ENCODE measurements around the gene TMEM219.

The TMEM219 gene

GRCh38 chr16:29999605-30000004, 37.7 kb downstream of the TMEM219 start:
- no peak overlapping the region for H3K4me3 ChIP-seq (ENCODE audit: low read length)
- H2AFZ ChIP-seq (ENCODE audit: low read depth, low read length) = no peak overlapping the region
- peaks cover 13% of the 10 kb centered on the region for H3K4me1 ChIP-seq (ENCODE audit: insufficient read depth, low read length)
- peaks cover 7% of the 10 kb centered on the region for H3K36me3 ChIP-seq (ENCODE audit: insufficient read depth, low read length)
- H3K9me3 ChIP-seq (ENCODE audit: low read length) = no peaks in the 10 kb centered on the region
- no peaks in the 10 kb centered on the region for H3K27me3 ChIP-seq (ENCODE audit: insufficient read depth, low read length)

- Histone ChIP-seq H3K27me3 (ENCODE audit: insufficient read depth, low read length) (no peaks in the 10 kb centered on the region), H3K36me3 (ENCODE audit: insufficient read depth, low read length) (peaks cover 7% of the 10 kb centered on the region), H3K4me3 (ENCODE audit: low read length) (no peak overlapping the region), H3K9me3 (ENCODE audit: low read length) (no peaks in the 10 kb centered on the region), H3K4me1 (ENCODE audit: insufficient read depth, low read length) (peaks cover 7% of the 10 kb centered on the region), H2AFZ (ENCODE audit: low read depth, low read length) (no peak overlapping the region)
These were observed 39.1 kb downstream of the TMEM219 start for GRCh38 chr16:30000735-30001631.

GRCh38 chr16:30002614-30003346, 40.9 kb downstream of the TMEM219 start:
- Histone ChIP-seq H3K27me3 (ENCODE audit: insufficient read depth, low read length) (no peaks in the 10 kb centered on the region), H3K36me3 (ENCODE audit: insufficient read depth, low read length) (peaks cover 4% of the 10 kb centered on the region), H3K4me1 (ENCODE audit: insufficient read depth, low read length) (no peaks in the 10 kb centered on the region), H2AFZ (ENCODE audit: low read depth, low read length) (no peak overlapping the region), H3K4me3 (ENCODE audit: low read length) (no peak overlapping the region), H3K9me3 (ENCODE audit: low read length) (no peaks in the 10 kb centered on the region)

- H3K4me1 ChIP-seq (ENCODE audit: insufficient read depth, low read length) = no peaks in the 10 kb centered on the region
- H3K9me3 ChIP-seq (ENCODE audit: low read length) = no peaks in the 10 kb centered on the region
- no peak overlapping the region for H2AFZ ChIP-seq (ENCODE audit: low read depth, low read length)
- H3K27me3 ChIP-seq (ENCODE audit: insufficient read depth, low read length) = no peaks in the 10 kb centered on the region
- H3K4me3 ChIP-seq (ENCODE audit: low read length) = no peak overlapping the region
- peaks cover 3% of the 10 kb centered on the region for H3K36me3 ChIP-seq (ENCODE audit: insufficient read depth, low read length)
These were observed 42.0 kb downstream of the TMEM219 start for GRCh38 chr16:30003670-30004423.

GRCh38 chr16:30004424-30004776, 42.5 kb downstream of the TMEM219 start:
- Histone ChIP-seq H3K4me3 (ENCODE audit: low read length) (no peak overlapping the region), H2AFZ (ENCODE audit: low read depth, low read length) (no peak overlapping the region), H3K9me3 (ENCODE audit: low read length) (no peaks in the 10 kb centered on the region), H3K27me3 (ENCODE audit: insufficient read depth, low read length) (no peaks in the 10 kb centered on the region), H3K4me1 (ENCODE audit: insufficient read depth, low read length) (no peaks in the 10 kb centered on the region), H3K36me3 (ENCODE audit: insufficient read depth, low read length) (peaks cover 3% of the 10 kb centered on the region)

GRCh38 chr16:30004811-30005242, 42.9 kb downstream of the TMEM219 start:
- Histone ChIP-seq H3K4me3 (ENCODE audit: low read length) (no peak overlapping the region), H3K9me3 (ENCODE audit: low read length) (no peaks in the 10 kb centered on the region), H3K36me3 (ENCODE audit: insufficient read depth, low read length) (peaks cover 3% of the 10 kb centered on the region), H3K4me1 (ENCODE audit: insufficient read depth, low read length) (peaks cover under 1% of the 10 kb centered on the region), H2AFZ (ENCODE audit: low read depth, low read length) (no peak overlapping the region), H3K27me3 (ENCODE audit: insufficient read depth, low read length) (no peaks in the 10 kb centered on the region)

GRCh38 chr16:30005341-30006094, 43.6 kb downstream of the TMEM219 start:
- H3K4me1 ChIP-seq (ENCODE audit: insufficient read depth, low read length) = peaks cover 7% of the 10 kb centered on the region
- peaks cover 3% of the 10 kb centered on the region for H3K36me3 ChIP-seq (ENCODE audit: insufficient read depth, low read length)
- no peak overlapping the region for H3K4me3 ChIP-seq (ENCODE audit: low read length)
- no peaks in the 10 kb centered on the region for H3K27me3 ChIP-seq (ENCODE audit: insufficient read depth, low read length)
- H3K9me3 ChIP-seq (ENCODE audit: low read length) = no peaks in the 10 kb centered on the region
- no peak overlapping the region for H2AFZ ChIP-seq (ENCODE audit: low read depth, low read length)

- H3K4me1 ChIP-seq (ENCODE audit: insufficient read depth, low read length) = peaks cover 10% of the 10 kb centered on the region
- H2AFZ ChIP-seq (ENCODE audit: low read depth, low read length) = no peak overlapping the region
- H3K4me3 ChIP-seq (ENCODE audit: low read length) = no peak overlapping the region
- no peaks in the 10 kb centered on the region for H3K27me3 ChIP-seq (ENCODE audit: insufficient read depth, low read length)
- H3K36me3 ChIP-seq (ENCODE audit: insufficient read depth, low read length) = peaks cover 3% of the 10 kb centered on the region
- no peaks in the 10 kb centered on the region for H3K9me3 ChIP-seq (ENCODE audit: low read length)
These were observed 44.2 kb downstream of the TMEM219 start for GRCh38 chr16:30006095-30006473.

GRCh38 chr16:30006659-30007377, 44.9 kb downstream of the TMEM219 start:
- Histone ChIP-seq H2AFZ (ENCODE audit: low read depth, low read length) (no peak overlapping the region), H3K4me3 (ENCODE audit: low read length) (no peak overlapping the region), H3K36me3 (ENCODE audit: insufficient read depth, low read length) (peaks cover 1% of the 10 kb centered on the region), H3K9me3 (ENCODE audit: low read length) (no peaks in the 10 kb centered on the region), H3K4me1 (ENCODE audit: insufficient read depth, low read length) (peaks cover 10% of the 10 kb centered on the region), H3K27me3 (ENCODE audit: insufficient read depth, low read length) (no peaks in the 10 kb centered on the region)

- Histone ChIP-seq H2AFZ (ENCODE audit: low read depth, low read length) (no peak overlapping the region), H3K4me3 (ENCODE audit: low read length) (no peak overlapping the region), H3K36me3 (ENCODE audit: insufficient read depth, low read length) (no peaks in the 10 kb centered on the region), H3K4me1 (ENCODE audit: insufficient read depth, low read length) (peaks cover 10% of the 10 kb centered on the region), H3K27me3 (ENCODE audit: insufficient read depth, low read length) (no peaks in the 10 kb centered on the region), H3K9me3 (ENCODE audit: low read length) (no peaks in the 10 kb centered on the region)
These were observed 45.6 kb downstream of the TMEM219 start for GRCh38 chr16:30007378-30007895.

- Histone ChIP-seq H3K36me3 (ENCODE audit: insufficient read depth, low read length) (no peaks in the 10 kb centered on the region), H3K9me3 (ENCODE audit: low read length) (no peaks in the 10 kb centered on the region), H3K27me3 (ENCODE audit: insufficient read depth, low read length) (no peaks in the 10 kb centered on the region), H2AFZ (ENCODE audit: low read depth, low read length) (no peak overlapping the region), H3K4me1 (ENCODE audit: insufficient read depth, low read length) (peaks cover 10% of the 10 kb centered on the region), H3K4me3 (ENCODE audit: low read length) (no peak overlapping the region)
These were observed 47.4 kb downstream of the TMEM219 start for GRCh38 chr16:30009085-30009862.
